ENCODE results near the gene RBM15B. TPM values are rescaled to one million over a fixed set of nuclear protein-coding genes. Genes with fewer than 3 reads are reported as not detected.

The RBM15B gene
- total RNA-seq, 1 experiment from 2014 or later, result 61.1 TPM

GRCh38 chr3:51384055-51384725, 6.9 kb upstream of the RBM15B start:
- Histone ChIP-seq H3T11ph (ENCODE audit: low read length) (no peak overlapping the region), H4K20me1 (ENCODE audit: control insufficient read depth, insufficient read depth, insufficient read length) (no peaks in the 10 kb centered on the region), H3K4me2 (ENCODE audit: insufficient read depth, insufficient read length, low read length) (peak overlapping the region; percentile 85), H3K18ac (ENCODE audit: insufficient read length, low read depth, low read length) (peak overlapping the region; percentile 76), H3K4ac (ENCODE audit: low read depth, low read length) (peak overlapping the region; percentile 62; the same call in 1 of the 2 replicates), H2BK12ac (ENCODE audit: insufficient read length, low read depth, low read length) (no peak overlapping the region), H2BK20ac (ENCODE audit: low read depth, low read length, poor library complexity, severe bottlenecking) (no peak overlapping the region), H3K4me1 (ENCODE audit: insufficient read depth, low read length) (0 out of 2 replicates have a peak, but pooled peaks cover 6% of the 10 kb centered on the region), H4K8ac (replicated peaks; ENCODE audit: insufficient read length, low read depth, low read length) (no peak overlapping the region), H2AFZ (ENCODE audit: low read length) (no peak overlapping the region), H3K14ac (ENCODE audit: insufficient read depth, low read length) (peak overlapping the region; percentile 94), H3K79me1 (ENCODE audit: insufficient read depth, low read depth, low read length, poor library complexity, severe bottlenecking) (peaks cover 3% of the 10 kb centered on the region), H3K56ac (ENCODE audit: insufficient read length, low read depth, low read length) (peak overlapping the region; percentile 7), H3K23ac (ENCODE audit: insufficient read length, low read depth, low read length) (no peak overlapping the region), H3K27me3 (ENCODE audit: insufficient read depth, low read length) (no peaks in the 10 kb centered on the region), H4K91ac (ENCODE audit: insufficient read length, low read depth, low read length) (peak overlapping the region; percentile 71), H3K23me2 (ENCODE audit: insufficient read length, low read depth, low read length, poor library complexity, severe bottlenecking) (peaks cover 16% of the 10 kb centered on the region), H2BK15ac (ENCODE audit: low read depth, low read length) (no peak overlapping the region), H3K9ac (ENCODE audit: extremely low read depth, insufficient read length, low read length) (peak overlapping the region; percentile 97), H2BK5ac (ENCODE audit: insufficient read length, low read length) (peak overlapping the region; percentile 48), H3K79me2 (ENCODE audit: insufficient read depth, low read length) (peaks cover 11% of the 10 kb centered on the region), H2BK120ac (ENCODE audit: low read depth, low read length, poor library complexity, severe bottlenecking) (no peak overlapping the region), H3K27ac (ENCODE audit: insufficient read length, low read depth, low read length) (peak overlapping the region; percentile 80), H2AK5ac (ENCODE audit: insufficient read length, low read length) (no peak overlapping the region), H3K9me3 (ENCODE audit: control insufficient read depth, low read depth, low read length) (no peaks in the 10 kb centered on the region), H4K5ac (ENCODE audit: insufficient read length, low read depth, low read length) (peak overlapping the region; percentile 63)
- Mint-ChIP-seq H3K4me1 (peaks cover 34 to 38% of the 10 kb centered on the region in 2 experiments), H3K4me3 (peak overlapping the region; percentile 95 to 98), H3K9me3 (no peaks in the 10 kb centered on the region; a peak in 1 of 5 replicates), H3K27ac (peak overlapping the region; percentile 99 to 100 (median 99)), H3K27me3 (ENCODE audit: low read depth) (peaks cover 2% of the 10 kb centered on the region; the same call in 1 of the 2 replicates), H3K36me3 (ENCODE audit: insufficient read depth in 1 of 3, low read depth in 3 of 3) (peaks cover 24 to 39% (median 36%) of the 10 kb centered on the region in 3 experiments)
- no CpG with 5 or more reads among the region's 29 CpGs for WGBS (ENCODE audit: extremely low coverage, insufficient read length, low lambda C conversion rate)
- no peak for TF ChIP-seq CTCF (conservative IDR thresholded peaks at IDR 0.05)
- DNase-seq, result no peak
